ENCODE data around the gene AHCY. TPM values are rescaled to one million over a fixed set of nuclear protein-coding genes. Genes with fewer than 3 reads are reported as not detected.
"Not testable (repeated sequence)": the region's sequence is repeated elsewhere in the genome, so short reads cannot be mapped to it uniquely, and the experiment has no call there.

Gene AHCY
- polyA plus RNA-seq, 1 donor from 2014 or later: 27.3 TPM

- no peak overlapping the region for H3K27ac Mint-ChIP-seq
- H3K4me1 Mint-ChIP-seq: peaks cover 4 to 11% (median 5%) of the 10 kb centered on the region in 3 donors
- peaks cover 15% of the 10 kb centered on the region for H3K27me3 Mint-ChIP-seq
Observed at GRCh38 chr20:34311118-34312023, 8.2 kb upstream of the AHCY start.

DNA sequence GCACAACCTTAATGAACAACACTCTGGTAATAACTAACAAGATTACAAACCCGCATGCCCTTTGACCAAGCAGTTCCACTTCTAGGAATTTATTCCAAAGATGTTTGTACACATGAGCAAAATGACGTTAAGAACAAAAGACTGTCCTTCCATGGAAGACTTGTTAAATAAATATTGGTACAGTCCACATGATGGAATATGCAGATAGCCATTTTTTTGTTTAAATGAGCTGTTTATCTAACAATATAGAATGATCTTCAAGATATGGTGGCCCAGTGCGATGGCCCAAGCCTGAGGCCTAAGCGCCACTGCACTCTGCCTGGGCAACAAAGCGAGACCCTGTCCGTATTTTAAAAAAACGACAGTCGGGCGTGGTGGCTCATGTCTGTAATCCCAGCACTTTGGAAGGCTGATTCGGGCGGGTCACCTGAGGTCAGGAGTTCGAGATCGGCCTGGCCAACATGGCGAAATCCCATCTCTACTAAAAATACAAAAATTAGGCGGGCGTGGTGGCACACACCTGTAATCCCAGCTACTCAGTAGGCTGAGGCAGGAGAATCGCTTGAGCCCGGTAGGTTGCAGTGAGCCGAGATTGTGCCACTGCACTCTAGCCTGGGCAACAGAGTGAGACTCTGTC is 7.4 kb upstream of the AHCY start:
- Mint-ChIP-seq H3K27me3 (peaks cover 15% of the 10 kb centered on the region), H3K4me3 (no peak overlapping the region), H3K4me1 (peaks cover 4 to 11% (median 5%) of the 10 kb centered on the region in 3 donors), H3K9me3 (no peaks in the 10 kb centered on the region), H3K27ac (no peak overlapping the region), H3K36me3 (no peaks in the 10 kb centered on the region)

More at GRCh38 chr20:34311118-34312023, 8.2 kb upstream of the AHCY start:
- no peaks in the 10 kb centered on the region for H3K36me3 Mint-ChIP-seq
- peak overlapping the region in 2 of 4 donors; percentile 22 to 52 for H3K4me3 Mint-ChIP-seq
- H3K9me3 Mint-ChIP-seq: no peaks in the 10 kb centered on the region

DNA sequence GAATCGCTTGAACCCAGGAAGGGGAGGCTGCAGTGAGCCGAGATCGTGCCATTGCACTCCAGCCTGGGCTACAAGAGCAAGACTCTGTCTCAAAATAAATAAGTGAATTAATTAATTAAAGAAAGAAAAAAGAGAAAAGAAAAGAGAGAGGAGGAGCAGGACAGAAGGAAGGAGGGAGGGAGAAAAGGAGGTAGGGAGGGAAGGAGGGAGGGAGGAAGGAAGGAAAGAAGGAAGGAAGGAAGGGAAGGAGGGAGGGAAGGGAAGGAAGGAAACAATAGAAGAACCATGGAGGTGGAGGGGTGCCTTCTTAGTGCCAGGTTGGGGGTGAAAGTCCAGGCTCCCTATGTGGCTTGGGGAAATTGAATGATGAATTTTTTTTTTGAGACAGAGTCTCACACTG is 6.5 kb upstream of the AHCY start:
- Mint-ChIP-seq H3K9me3 (no peaks in the 10 kb centered on the region), H3K4me3 (peak overlapping the region in 1 of 4 donors; percentile 17), H3K27me3 (peaks cover 15% of the 10 kb centered on the region), H3K4me1 (peaks cover 4 to 11% (median 5%) of the 10 kb centered on the region in 3 donors), H3K36me3 (no peaks in the 10 kb centered on the region), H3K27ac (no peak overlapping the region)

DNA sequence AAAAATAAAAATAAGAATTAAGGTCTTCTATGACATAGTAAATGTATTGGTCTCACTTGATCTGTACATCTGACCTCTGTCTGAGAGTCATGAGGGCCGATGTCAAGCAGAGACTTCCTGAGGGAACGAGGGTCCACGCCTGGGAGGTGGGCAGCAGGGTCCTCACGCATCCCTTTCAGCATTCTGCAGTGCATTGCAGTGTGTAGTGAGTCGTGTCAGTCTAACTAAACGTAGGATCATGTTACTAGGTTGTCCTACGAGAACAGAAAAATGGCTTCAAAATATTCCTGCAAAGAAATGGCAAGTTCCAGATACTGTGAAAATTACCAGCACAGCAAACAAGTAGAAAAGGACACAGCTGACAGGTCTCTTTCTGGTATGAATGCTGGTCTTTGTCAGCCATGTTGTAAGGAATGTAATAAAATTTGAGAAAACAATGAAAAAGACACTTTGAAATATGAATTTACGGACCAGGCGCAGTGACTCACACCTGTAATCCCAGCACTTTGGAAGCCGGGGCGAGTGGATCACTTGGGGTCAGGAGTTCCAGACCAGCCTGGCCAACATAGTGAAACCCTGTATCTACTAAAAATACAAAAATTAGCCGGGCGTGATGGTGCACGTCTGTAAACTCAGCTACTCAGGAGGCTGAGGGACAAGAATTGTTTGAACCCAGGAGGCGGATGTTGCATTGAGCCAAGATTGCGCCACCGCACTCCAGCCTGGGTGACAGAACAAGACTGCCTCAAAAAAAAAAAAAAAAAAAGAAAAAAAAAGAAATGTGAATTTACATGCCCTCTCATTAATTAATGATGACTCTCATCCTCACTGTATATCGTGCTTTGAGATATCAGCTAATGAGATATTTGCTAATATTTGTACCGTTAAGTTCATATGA is 2.4 kb upstream of the AHCY start:
- Mint-ChIP-seq H3K36me3 (no peaks in the 10 kb centered on the region), H3K9me3 (no peaks in the 10 kb centered on the region), H3K4me1 (peaks cover 10 to 11% (median 11%) of the 10 kb centered on the region in 3 donors), H3K4me3 (peak overlapping the region in 1 of 4 donors; percentile 45), H3K27ac (no peak overlapping the region), H3K27me3 (peaks cover 1% of the 10 kb centered on the region)

GRCh38 chr20:34302312-34302722 is 838 bp downstream of the AHCY start:
- Mint-ChIP-seq H3K4me1 (peaks cover 10 to 11% (median 11%) of the 10 kb centered on the region in 3 donors), H3K4me3 (peak overlapping the region in 3 of 4 donors; percentile 81 to 91 (median 91)), H3K36me3 (no peaks in the 10 kb centered on the region), H3K27me3 (peaks cover 1% of the 10 kb centered on the region), H3K27ac (peak overlapping the region in 2 of 3 donors; percentile 89 to 94), H3K9me3 (no peaks in the 10 kb centered on the region)

GRCh38 chr20:34301587-34302311 is 1.4 kb downstream of the AHCY start:
- peaks cover 1% of the 10 kb centered on the region for H3K27me3 Mint-ChIP-seq
- H3K9me3 Mint-ChIP-seq: no peaks in the 10 kb centered on the region
- peaks cover 10 to 11% (median 11%) of the 10 kb centered on the region in 3 donors for H3K4me1 Mint-ChIP-seq
- peak overlapping the region in 3 of 4 donors; percentile 81 to 91 (median 91) for H3K4me3 Mint-ChIP-seq
- H3K36me3 Mint-ChIP-seq: no peaks in the 10 kb centered on the region
- peak overlapping the region in 2 of 3 donors; percentile 71 to 94 for H3K27ac Mint-ChIP-seq

DNA sequence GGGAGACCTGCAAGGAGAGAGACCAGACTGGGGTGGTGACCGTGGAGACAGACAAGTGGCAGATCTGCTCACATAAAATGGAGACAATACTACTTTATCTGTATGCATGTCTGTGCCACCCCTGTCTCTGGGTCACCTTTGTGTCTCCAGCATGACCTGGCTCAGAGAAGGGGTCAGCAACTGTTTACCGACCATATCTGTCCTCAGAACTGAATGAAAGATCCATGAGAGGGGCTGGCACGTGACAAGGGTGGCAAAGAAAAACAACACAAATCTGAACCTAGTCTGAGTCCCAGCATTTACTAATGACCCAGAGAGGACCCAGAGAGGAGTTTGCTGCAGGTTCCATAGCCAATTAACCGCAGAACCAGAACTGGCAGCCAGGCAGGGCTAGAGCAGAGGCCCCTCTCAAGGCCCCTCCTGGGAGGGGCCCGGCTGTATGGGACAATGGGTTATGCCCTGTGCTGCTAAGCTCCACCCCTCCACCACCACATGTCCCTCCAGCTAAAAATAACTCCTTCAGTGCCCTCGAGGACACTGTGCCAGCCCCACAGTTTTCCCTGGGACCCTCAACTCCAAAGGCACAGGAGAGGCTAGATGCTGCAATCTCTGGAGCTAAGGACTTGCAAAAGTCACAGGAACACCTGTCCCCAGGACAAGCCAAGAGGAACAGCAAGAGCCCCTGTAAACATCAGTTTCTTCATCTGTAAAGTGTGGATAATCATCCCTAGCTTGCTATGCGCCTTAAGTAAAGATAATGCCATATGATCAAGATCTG is 2.2 kb downstream of the AHCY start:
- H3K27me3 Mint-ChIP-seq: peaks cover 1% of the 10 kb centered on the region

DNA sequence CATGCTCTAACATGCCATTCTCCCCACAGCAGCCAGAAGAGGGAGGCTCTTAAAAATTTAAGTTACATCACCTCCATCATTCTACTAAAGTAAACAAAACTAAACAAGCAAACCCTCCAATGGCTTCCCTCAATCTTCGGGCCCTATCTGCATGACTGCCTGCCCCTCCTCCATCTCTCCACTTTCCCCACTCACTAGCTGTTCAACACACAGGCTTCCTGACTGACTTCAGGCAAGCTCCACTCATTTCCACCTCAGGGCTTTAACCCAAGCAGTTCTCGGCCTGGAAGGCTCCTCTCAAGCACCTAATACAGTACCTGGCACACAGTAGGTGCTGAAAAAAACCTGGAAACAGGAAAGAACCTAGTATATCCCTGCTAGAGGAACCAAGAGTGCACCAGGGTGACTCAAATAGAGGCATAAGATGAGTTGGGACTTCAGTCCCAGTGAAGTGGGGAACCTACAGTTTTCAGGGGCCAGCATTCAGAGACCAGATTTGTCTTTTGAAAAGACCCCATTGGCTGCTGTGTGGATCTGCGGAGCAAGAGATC is 2.8 kb downstream of the AHCY start:
- no peaks in the 10 kb centered on the region for H3K9me3 Mint-ChIP-seq
- H3K27ac Mint-ChIP-seq: no peak overlapping the region
- peaks cover 10 to 11% (median 11%) of the 10 kb centered on the region in 3 donors for H3K4me1 Mint-ChIP-seq
- H3K36me3 Mint-ChIP-seq: no peaks in the 10 kb centered on the region
- H3K27me3 Mint-ChIP-seq: peaks cover 1% of the 10 kb centered on the region
- H3K4me3 Mint-ChIP-seq: no peak overlapping the region

More for the DNA sequence above, 2.2 kb downstream of the AHCY start:
- Mint-ChIP-seq H3K9me3 (no peaks in the 10 kb centered on the region), H3K27ac (peak overlapping the region in 2 of 3 donors; percentile 71 to 84), H3K36me3 (no peaks in the 10 kb centered on the region), H3K4me3 (peak overlapping the region in 2 of 4 donors; percentile 14 to 83), H3K4me1 (peaks cover 10 to 11% (median 11%) of the 10 kb centered on the region in 3 donors)

GRCh38 chr20:34299556-34300255 is 3.4 kb downstream of the AHCY start:
- Mint-ChIP-seq H3K27me3 (peaks cover 1% of the 10 kb centered on the region), H3K27ac (no peak overlapping the region), H3K4me1 (peaks cover 10 to 11% (median 11%) of the 10 kb centered on the region in 3 donors)

DNA sequence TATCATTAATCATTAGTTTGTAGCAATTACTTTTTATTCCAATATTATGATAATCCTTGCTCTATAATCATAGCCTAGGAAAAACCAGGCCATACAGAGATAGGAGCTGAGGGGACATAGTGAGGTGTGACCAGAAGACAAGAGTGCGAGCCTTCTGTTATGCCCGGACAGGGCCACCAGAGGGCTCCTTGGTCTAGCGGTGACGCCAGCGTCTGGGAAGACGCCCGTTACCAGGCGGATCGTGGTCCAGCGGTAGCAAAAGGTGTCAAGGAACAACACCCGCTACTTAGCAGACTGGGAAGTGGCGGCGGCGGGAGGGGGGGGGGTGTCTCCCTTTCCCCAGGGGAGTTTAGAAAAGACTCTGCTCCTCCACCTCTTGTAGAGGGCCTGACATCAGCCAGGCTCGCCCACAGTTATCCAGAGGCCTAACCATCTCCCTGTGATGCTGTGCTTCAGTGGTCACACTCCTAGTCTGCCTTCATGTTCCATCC is 4.8 kb downstream of the AHCY start:
- H3K4me3 Mint-ChIP-seq, H3K9me3 Mint-ChIP-seq, H3K27me3 Mint-ChIP-seq, H3K36me3 Mint-ChIP-seq, H3K4me1 Mint-ChIP-seq, H3K27ac Mint-ChIP-seq: not testable (repeated sequence)

More at GRCh38 chr20:34299556-34300255, 3.4 kb downstream of the AHCY start:
- H3K36me3 Mint-ChIP-seq: no peaks in the 10 kb centered on the region
- H3K4me3 Mint-ChIP-seq: no peak overlapping the region
- H3K9me3 Mint-ChIP-seq: no peaks in the 10 kb centered on the region

DNA sequence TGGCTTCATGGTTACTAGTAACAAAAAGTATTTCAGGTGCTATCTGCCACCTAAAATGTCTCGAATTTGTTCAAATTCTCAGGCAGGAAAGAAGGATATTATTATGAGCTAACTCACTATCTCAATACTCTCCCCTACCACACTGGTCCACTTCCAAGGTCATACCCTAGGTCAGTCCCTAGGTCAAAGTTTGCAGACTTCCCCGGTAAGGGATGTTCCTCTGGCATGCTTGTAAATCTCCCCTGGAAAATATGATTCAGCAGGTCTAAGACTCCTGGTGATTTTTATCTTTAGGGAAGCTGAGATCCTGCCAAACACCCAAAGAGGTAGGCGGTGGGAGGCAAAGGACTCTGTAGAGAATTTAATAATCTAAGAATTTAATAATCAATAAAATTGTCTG is 6.7 kb downstream of the AHCY start:
- no peaks in the 10 kb centered on the region for H3K9me3 Mint-ChIP-seq
- H3K4me1 Mint-ChIP-seq: peaks cover under 1 to 2% (median 2%) of the 10 kb centered on the region in 3 donors
- no peaks in the 10 kb centered on the region for H3K27me3 Mint-ChIP-seq

DNA sequence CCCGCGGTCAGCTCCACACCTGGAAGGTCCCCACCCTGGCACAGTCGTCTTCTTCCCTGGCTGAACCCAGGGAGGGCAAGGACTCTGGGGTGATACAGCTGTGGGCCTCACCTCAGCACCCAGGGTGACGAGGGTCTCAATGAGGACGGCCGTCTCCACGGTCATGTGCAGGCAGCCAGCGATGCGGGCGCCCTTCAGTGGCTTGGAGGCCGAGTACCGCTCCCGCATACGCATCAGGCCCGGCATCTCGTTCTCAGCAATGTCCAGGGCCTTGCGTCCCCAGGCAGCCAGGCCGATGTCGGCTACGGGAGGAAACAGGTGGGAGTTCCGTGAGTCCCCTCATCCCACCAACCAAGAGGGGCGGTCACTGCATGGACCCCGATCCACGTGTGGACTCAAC is 7.9 kb downstream of the AHCY start:
- Mint-ChIP-seq H3K4me1 (no peaks in the 10 kb centered on the region), H3K9me3 (no peaks in the 10 kb centered on the region), H3K4me3 (no peak overlapping the region), H3K27ac (no peak overlapping the region), H3K27me3 (no peaks in the 10 kb centered on the region), H3K36me3 (peaks cover 12% of the 10 kb centered on the region)

More for the DNA sequence above, 6.7 kb downstream of the AHCY start:
- Mint-ChIP-seq H3K36me3 (peaks cover 6% of the 10 kb centered on the region), H3K4me3 (no peak overlapping the region), H3K27ac (no peak overlapping the region)
